GF-D8 (cell line): ENCODE results near the gene MAGT1.
"Not testable (repeated sequence)": the region's sequence is repeated elsewhere in the genome, so short reads cannot be mapped to it uniquely, and the experiment has no call there.

Experiments used
- DNase-seq: peaks from one replicate; lab custom pipeline; 2025; lab: John Stamatoyannopoulos, UW

The MAGT1 gene

DNA sequence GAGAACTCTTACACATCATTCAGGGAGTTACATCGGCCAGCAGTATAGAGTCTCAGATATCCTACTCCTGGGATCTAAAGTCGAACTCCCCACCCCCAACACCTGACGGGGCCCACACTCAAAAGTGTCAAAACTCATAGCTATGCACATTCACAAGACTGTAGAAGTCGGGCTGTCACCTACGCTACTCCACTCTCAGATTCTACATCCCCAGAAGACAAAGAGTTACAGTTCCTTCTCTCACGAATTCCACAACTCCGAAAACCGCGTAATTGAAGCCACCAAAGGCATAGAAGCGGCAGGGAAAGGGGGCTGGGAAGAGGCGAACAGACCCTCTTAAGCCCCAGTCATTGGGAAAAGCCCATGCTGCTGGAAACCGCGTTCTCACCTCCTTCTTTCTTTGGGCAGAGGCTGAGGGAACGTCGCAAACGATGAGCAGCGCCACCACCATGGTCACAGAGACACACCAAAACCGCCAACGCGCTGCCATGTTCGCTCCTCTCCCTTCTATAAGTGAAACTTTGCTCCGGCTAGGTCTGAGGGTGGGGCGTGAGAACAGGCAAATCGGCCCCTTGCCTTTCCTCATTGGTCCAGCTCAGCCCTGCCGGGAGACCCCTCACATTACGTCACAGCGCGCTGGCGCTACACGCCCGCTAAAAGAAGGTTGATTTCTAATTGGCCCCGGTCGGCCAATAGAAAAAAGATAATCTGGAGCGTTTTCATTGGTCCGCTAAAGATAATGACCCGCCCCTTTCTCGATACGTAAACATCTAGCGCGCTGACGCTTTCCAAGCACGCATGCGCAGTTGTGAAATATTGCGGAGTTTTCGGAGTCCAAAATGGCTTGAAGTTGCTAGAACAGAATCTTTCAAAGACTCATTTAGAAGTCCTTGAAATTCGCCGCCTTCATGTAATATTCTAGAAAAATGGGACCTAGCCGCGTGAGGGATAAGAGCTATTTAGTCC, at the start of gene MAGT1:
Gene MAGT1 (minus strand): TSS at position 515 of the 966 bp plus-strand sequence. CDS start 25 bp downstream, at position 490.
- DNase-seq = peak; percentile 87

- not testable (repeated sequence) for DNase-seq
Observed at GRCh38 chrX:77945031-77945430, 49.8 kb upstream of the MAGT1 start.

DNA sequence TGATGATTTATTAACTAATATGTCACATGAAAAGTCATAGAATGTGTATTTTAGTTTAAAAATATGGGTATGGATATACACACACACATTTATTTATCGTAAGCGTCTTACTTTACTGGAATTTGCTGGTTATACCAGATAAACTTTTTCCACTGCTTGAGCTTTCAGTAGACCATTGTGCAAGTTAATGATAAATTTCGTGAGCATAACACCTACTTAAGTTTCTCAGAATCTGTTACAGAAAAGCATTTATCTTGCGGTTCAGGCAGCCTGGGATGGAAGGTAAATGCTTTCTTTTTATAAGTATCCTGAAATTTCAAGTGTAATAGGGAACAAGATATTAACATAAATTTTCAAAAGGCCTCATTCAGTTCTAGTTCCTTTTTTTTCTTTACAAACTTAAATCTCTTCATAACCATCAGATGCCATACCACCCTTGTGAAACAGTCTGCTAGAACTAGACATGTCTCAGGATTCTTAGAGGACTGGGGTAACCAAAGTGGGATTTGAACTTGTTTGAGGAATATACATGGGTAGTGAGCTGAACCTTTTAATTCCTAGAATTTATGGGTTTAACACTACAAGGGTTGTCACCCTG, 42.9 kb upstream of the MAGT1 start:
- no peak for DNase-seq

- no peak for DNase-seq
Observed at GRCh38 chrX:77937291-77937690, 42.1 kb upstream of the MAGT1 start.

DNA sequence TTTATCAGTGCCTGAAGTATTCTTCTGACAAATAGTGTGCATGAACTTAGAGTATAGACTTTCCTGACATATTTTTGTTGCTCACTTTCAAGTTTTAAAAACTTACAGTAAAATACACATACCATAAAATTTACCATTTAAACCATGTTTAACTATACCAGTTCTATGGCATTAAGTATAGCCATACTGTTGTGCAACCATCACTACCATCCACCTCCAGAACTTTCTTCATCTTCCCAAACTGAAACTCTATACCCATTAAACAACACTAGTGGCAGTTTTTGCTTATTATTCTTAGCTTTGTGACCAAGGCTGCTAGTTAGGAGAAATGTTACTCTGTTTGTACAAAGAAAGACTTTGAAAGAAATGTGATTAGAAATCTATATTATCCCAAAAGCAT, 41.1 kb upstream of the MAGT1 start:
- no peak for DNase-seq

DNA sequence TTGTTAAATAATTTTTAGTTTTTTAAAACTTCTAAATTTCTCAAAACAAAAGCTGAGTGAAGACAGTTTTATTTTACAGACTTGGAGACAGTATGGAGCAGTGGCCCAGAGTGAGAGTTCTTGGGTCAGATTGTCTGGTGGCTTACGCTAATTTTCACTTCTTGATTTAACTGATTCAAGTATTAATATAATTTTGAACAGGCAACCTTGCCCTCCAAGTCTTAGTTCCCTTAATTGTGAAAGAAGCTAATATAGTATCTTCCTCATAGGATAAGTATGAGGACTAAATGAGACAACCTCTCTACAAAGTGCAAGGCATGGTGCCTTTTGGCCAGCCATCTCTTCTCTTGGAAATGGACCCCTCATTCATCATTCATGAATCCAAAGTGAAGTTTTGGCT, 40.7 kb upstream of the MAGT1 start:
- DNase-seq = no peak

DNA sequence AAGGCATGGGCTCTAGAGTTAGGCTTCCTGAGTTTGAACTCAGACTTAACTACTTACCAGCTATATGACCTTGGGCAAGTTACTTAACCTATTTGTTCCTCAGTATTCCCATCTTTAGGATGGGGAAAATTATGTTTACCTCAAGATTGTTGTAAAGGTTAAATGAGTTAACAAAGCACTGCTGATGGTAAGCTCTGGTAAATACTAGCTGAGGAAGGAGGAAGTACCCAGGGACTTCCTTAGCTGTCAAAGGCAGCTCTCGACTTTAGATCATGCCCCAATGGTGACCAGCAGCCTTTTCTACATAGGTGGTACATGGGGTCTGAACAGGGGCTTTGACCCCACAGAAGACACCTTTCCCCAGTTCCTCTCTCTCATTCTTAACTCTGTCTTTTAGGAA, 35.3 kb upstream of the MAGT1 start:
- no peak for DNase-seq

DNA sequence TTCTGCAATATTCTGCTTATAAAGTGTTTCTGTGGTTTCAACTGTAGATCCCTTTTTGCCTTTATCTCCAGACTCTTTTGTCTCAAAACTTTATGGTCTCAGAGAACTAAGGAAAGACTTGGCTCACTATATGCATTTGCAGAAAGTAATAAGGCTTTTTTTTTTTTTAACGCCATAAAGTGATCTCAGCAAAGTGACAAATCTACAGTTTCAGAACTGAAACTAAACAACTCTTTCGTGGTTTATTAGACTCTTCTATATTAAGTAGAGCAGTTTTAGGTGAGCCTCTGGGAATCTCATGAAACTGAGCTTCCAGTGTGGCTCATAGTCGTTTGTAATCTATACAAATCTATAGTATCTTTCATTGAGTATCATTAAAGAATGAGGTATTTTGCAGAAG, 30.5 kb upstream of the MAGT1 start:
- DNase-seq = no peak

DNA sequence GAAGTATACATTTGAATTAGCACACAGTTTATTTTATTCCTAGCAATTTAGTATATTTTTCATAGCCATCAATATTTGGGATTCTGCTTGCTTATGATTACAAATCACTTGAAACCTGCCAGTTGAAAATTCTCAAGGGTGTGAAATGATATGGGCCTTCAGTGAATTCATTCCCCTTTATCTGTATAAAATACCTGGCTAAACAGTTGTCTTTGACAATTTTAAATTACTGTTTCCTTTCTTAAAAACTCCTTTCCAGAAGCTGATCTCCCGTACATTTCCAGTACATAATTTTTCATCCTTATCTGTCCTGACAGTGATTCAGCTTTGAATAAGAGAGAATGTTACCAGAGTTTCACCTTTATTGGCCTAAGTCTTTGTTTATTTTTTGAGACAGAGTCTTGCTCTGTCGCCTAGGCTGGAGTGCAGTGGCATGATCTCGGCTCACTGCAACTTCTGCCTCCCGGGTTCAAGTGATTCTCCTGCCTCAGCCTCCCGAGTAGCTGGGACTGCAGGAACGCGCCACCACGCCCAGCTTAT, 29.2 kb upstream of the MAGT1 start:
- DNase-seq = no peak

- no peak for DNase-seq
Observed at GRCh38 chrX:77922787-77923186, 27.6 kb upstream of the MAGT1 start.

DNA sequence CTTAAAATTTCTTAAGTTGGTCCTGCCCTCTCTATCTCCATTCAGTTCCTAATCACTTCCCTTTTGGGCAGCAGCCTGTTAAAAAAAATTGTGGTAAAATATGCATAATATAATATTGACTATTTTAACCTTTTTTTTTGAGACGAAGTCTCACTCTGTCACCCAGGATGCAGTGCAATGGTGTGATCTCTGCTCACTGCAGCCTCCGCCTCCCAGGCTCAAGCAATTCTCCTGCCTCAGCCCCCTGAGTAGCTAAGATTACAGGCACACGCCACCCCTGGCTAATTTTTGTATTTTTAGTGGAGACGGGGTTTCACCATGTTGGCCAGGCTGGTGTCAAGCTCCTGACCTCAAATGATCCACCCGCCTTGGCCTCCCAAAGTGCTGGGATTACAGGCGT, 24.1 kb upstream of the MAGT1 start:
- DNase-seq = not testable (repeated sequence)

- DNase-seq = peak; percentile 36
Observed at GRCh38 chrX:77918568-77918967, 23.3 kb upstream of the MAGT1 start.

DNA sequence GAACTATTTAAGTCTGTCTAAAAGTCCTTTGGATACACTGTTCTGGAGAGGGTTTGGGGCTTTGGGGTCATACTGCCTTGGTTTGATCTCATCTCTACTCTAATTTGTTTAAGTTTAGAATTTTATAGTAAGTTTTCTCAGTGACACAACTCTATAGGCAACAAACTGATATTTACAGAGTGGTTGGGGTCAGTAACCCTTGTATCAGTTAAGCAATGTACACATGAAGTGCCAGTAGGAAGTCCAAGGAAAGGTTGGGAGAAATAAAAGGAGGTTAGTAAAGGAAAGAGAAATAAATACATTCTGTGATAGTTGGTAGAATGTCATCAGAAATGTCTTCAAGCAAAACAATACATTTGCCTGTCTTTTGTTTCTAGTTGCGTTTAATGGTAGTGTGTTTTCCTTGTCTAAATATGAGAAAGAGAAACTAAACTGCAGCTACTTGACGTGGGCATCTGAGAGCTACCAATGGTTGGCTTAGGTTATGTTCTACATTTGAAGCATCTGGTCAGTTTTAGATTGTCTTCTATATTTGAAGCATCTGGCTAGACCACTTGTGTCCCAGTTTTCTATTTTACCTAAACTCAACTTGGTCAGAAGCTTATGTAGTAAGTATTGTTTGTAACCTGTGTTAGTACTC, 22.2 kb upstream of the MAGT1 start:
- DNase-seq = no peak

DNA sequence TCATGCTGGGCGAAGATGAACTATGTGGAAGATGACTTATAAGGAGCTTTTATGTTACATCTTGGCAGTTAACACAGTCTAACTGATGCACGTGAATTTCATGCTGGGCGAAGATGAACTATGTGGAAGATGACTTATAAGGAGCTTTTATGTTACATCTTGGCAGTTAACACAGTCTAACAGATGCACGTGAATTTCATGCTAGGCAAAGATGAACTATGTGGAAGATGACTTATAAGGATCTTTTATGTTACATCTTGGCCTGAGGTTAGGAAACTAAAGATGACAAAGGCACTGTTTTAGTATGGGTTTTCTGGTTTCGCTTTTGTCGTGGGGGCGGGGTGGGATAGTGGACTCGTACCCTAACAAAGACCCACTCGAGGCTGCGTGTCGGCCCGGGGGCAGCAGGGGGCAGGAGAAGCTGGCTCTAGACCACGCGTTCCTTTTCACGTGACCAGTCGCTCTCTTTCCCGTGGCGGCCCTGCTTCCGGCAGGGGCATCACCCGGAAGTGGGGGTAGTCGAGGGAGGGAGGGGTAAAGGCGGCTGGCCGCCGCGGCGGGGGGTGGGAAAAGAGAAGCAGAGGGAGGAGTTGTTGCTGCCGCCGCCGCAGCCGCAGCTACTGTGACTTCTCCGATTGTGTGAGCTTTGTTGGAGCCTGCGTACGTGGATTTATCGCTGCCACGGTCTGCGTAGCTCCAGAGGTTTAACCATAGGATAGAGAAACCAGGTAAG, 15.0 kb upstream of the MAGT1 start, which contains the start of gene ATP7A:
Gene ATP7A (plus strand): TSS at position 586 of the 733 bp plus-strand sequence. CDS start 60,949 bp downstream, outside the sequence.
- DNase-seq = peak; percentile 67

DNA sequence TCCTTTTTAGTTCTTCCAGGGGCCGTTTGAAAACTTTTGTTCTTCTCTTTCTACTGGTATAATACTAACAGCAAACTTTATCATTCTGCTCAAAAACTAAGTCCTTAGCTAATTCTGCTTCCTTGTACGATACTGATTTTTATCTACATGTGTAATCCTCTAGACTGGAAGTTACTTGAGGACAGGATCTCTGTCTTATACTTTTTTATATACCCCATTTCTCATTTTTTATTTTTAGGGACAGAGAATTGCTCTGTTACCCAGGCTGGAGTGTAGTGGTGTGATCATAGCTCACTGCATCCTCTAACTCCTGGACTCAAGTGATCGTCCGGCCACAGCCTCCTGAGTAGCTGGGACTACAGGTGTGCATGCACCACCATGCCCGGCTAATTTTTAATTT, 6.3 kb upstream of the MAGT1 start:
- no peak for DNase-seq

- no peak for DNase-seq
Observed at GRCh38 chrX:77900688-77901087, 5.5 kb upstream of the MAGT1 start.

DNA sequence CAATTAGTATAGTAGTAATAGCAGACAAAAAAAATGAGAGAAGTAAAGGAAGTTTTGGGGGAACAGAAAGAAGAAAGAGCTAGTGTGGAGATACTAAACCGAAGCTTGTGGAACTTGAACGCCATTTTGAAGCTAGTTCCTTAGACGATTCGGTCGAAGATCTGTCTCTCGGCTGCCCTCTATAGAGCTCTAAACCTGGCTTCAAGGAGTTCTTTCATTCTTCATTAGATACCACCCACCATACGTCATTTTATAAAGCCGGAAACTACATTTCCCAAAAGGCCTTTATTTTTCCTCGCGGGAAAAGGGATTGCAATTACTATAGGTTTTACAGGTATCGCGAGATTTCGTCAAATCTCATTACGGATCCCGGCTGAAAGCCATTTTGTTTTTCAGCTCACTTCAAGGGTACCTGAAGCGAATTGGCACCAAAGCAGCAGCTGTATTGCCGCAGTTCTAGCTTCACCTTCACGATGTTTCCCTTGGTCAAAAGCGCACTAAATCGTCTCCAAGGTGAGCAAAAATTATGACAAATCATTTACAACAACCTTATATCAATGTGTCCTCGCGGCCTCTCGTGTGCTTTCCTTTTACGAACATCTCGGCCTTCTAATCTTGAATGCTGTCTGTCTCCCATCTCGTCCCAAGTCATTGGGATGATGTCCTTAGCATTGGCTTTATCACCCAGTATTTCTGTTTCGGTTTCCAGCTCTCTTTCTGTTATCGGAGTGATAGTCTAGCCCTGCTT, 4.0 kb upstream of the MAGT1 start, which contains the start of gene COX7B:
Gene COX7B (plus strand): TSS at position 388 of the 748 bp plus-strand sequence. CDS start 86 bp downstream, at position 474.
- peak; percentile 92 for DNase-seq

DNA sequence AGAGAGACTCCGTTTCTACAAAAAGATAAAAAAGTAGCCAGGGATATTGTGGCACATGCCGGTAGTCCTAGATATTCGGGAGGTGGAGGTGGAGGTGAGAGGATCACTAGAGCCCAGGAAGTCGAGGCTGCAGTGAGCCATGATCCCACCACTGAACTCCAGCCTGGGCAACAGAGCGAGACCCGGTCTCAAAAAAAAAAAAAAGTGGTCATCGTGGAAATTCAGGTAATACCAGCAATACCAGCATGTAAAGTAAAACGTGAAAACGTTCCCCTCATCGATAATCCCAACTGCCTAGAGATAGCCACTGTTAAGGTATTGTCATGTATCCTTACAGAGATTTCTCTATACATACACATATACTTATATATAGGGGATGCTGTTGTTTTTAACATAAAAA, 1.5 kb downstream of the MAGT1 start:
- DNase-seq = no peak

DNA sequence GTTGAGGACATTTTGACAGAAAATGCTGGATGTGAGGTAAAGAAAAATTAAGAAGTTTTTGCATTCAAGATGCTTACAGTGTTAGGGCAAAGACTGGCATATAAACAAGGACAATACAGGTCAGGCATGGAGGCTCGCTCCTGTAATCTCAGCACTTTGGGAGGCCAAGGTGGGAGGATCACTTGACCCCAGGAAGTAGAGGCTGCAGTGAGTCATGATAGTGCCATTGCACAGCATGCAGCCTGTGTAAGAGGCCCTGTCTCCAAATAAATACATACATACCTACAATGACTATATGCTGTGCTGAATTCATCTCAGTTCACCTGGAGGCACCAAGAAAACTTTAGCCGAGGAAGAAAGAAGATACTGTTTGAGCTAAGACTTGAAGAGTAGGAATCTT, 2.3 kb downstream of the MAGT1 start:
- no peak for DNase-seq

- not testable (repeated sequence) for DNase-seq
Observed at GRCh38 chrX:77881418-77881817, 13.8 kb downstream of the MAGT1 start.

- DNase-seq = no peak
Observed at GRCh38 chrX:77875372-77875771, 19.9 kb downstream of the MAGT1 start.
